ENCODE data around the gene PIK3R5. TPM values are rescaled to one million over a fixed set of nuclear protein-coding genes. Genes with fewer than 3 reads are reported as not detected.

PIK3R5 gene
- total and polyA plus RNA-seq, 5 donors = 2.0 to 5.2 (median 4.9) TPM

- Histone ChIP-seq H3K4me1 (ENCODE audit: control insufficient read depth, insufficient read depth, low read length) (no peaks in the 10 kb centered on the region), H3K9me3 (ENCODE audit: control insufficient read depth, low read length) (no peaks in the 10 kb centered on the region), H3K4me3 (ENCODE audit: low read length) (no peak overlapping the region), H3K27ac (ENCODE audit: low read length) (no peak overlapping the region), H3K27me3 (ENCODE audit: control insufficient read depth, insufficient read depth) (no peaks in the 10 kb centered on the region)
- 86% methylated on average over 3 of the region's 3 CpGs for WGBS
- DNase-seq = no peak
- intact Hi-C loops (cut with DNase I) = no loop called here
- no peak for ATAC-seq
These were observed 2.5 kb downstream of the PIK3R5 start for GRCh38 chr17:8963014-8963413.

DNA sequence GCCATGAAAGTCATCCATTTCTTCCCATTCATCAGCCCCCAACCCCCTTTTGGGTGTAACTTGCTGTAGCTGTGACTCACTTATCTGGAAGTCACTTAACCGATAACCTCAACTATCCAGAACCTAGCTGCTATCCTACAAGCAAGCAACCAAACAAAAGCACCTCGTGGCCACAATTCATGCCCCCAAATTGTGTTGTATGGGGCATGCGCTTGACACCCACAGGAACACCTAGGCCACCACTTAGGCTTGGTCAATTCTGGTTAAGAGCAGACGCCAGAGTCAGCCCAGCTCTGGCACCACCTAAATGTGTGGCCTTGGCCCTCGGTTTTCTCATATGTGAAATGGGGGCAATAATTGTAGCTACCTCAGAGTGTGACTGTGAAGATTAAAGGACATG is 3.7 kb downstream of the PIK3R5 start:
- ATAC-seq (no peak), DNase-seq (no peak)
- WGBS = 84% methylated on average over 5 of the region's 5 CpGs
- no peaks in the 10 kb centered on the region for H3K27me3 ChIP-seq (ENCODE audit: control insufficient read depth, insufficient read depth)
- no peaks in the 10 kb centered on the region for H3K4me1 ChIP-seq (ENCODE audit: control insufficient read depth, insufficient read depth, low read length)
- no peaks in the 10 kb centered on the region for H3K9me3 ChIP-seq (ENCODE audit: control insufficient read depth, low read length)
- intact Hi-C loops (cut with DNase I) = no loop called here
- no peak overlapping the region for H3K27ac ChIP-seq (ENCODE audit: low read length)
- no peak overlapping the region for H3K4me3 ChIP-seq (ENCODE audit: low read length)

DNA sequence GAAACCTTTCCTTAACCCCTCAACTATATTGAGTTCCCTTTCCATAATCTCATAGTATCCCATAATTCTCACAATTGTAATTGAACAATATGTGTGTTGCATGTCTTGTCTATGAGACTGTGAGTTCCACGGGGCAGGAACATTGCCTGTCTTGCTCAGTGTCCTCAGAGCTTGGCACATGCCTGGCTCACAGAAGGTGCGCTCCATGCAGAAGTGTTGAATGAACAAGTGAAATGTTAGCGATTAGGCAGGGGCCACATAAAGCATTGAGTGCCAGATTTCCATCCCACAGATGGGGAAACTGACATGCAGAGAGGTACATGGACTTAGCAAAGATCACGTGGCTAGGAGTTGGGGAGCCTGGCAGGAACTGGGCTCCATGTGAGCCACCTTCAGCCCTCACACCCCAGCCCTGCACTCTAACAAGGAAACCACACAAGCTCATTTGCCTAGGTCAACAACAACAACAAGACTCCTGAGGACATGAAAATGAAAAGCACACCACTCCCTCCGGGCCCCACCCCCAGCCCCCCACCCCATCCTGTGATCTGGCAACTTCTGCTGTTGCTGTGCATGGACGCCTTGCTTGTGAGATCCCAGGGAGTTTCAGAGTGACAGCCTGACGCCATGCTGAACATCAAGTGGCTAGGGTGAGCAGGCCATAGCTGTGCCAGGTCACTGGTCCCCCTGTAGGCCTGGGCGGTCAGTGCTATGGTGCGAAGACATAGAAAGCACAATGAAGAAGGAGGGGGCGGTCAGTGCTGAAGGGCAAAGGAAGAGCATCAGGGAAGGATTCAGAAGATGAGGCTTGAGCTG is 5.0 kb downstream of the PIK3R5 start:
- Histone ChIP-seq H3K9me3 (ENCODE audit: control insufficient read depth, low read length) (no peaks in the 10 kb centered on the region), H3K4me3 (ENCODE audit: low read length) (no peak overlapping the region), H3K27me3 (ENCODE audit: control insufficient read depth, insufficient read depth) (no peaks in the 10 kb centered on the region), H3K4me1 (ENCODE audit: control insufficient read depth, insufficient read depth, low read length) (no peaks in the 10 kb centered on the region), H3K27ac (ENCODE audit: low read length) (no peak overlapping the region)
- WGBS = 68% methylated on average over 10 of the region's 10 CpGs
- intact Hi-C loops (cut with DNase I) = no loop called here
- DNase-seq (no peak), ATAC-seq (no peak)

DNA sequence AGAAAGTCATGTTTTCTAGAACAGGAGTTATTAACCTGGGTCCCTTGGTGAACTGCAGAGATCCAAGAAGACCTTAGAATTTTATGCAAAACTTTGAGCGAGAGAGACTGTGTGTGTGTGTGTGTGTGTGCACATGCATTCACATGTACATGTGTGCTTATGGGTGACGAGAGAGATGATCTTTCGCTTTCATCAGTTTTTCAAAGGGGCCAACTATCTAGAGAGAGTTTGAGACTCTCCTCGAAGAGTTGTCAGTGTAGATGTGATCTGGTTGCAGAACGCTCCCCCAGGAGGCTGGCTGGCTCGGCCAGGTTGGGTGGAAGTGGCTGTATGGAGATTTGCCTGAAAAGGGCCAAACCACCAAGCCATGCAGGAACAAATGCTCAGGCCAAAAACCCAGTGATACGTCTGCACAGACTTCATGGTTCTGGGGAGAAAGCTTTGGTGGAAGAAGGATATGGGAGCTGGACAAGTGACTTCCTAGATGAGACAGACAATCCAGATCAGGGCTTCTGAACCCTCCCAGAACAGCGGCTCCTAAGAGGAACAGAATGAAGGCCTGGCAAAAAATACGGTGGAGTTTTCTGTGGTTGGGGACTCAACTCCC is 6.1 kb downstream of the PIK3R5 start:
- intact Hi-C loops (cut with DNase I) = no loop called here
- Histone ChIP-seq H3K27ac (ENCODE audit: low read length) (no peak overlapping the region), H3K4me3 (ENCODE audit: low read length) (no peak overlapping the region), H3K9me3 (ENCODE audit: control insufficient read depth, low read length) (no peaks in the 10 kb centered on the region), H3K27me3 (ENCODE audit: control insufficient read depth, insufficient read depth) (no peaks in the 10 kb centered on the region), H3K4me1 (ENCODE audit: control insufficient read depth, insufficient read depth, low read length) (no peaks in the 10 kb centered on the region)
- ATAC-seq (no peak), DNase-seq (no peak)
- WGBS = 78% methylated on average over 9 of the region's 9 CpGs

DNA sequence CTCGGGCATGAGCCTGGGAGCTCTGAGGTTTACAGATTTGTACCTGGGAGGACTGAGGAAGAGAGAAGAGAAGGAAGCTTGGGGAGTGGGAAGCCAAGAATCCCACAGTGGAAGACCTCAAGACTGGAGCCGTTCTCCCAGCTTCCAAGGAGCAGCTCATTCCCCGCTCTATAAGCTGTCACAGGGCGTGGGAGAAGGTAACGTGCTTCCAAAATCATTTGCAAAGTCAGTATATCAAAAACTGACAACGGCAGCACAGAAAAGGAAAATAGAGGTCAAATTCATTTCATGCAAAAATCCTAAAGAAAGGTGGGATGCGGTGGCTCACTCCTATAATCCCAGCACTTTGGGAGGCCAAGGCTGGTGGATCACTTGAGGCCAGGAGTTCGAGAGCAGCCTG is 7.8 kb downstream of the PIK3R5 start:
- no peak for ATAC-seq
- Histone ChIP-seq H3K27me3 (ENCODE audit: control insufficient read depth, insufficient read depth) (no peaks in the 10 kb centered on the region), H3K27ac (ENCODE audit: low read length) (no peak overlapping the region), H3K9me3 (ENCODE audit: control insufficient read depth, low read length) (no peaks in the 10 kb centered on the region), H3K4me1 (ENCODE audit: control insufficient read depth, insufficient read depth, low read length) (no peaks in the 10 kb centered on the region), H3K4me3 (ENCODE audit: low read length) (no peak overlapping the region)
- WGBS = 90% methylated on average over 8 of the region's 8 CpGs
- intact Hi-C loops (cut with DNase I) = no loop called here
- DNase-seq = no peak

GRCh38 chr17:8956465-8956902 is 9.0 kb downstream of the PIK3R5 start:
- H3K27me3 ChIP-seq (ENCODE audit: control insufficient read depth, insufficient read depth) = no peaks in the 10 kb centered on the region
- intact Hi-C loops (cut with DNase I) = no loop called here
- no peak overlapping the region for H3K4me3 ChIP-seq (ENCODE audit: low read length)
- ATAC-seq = no peak
- no peak overlapping the region for H3K27ac ChIP-seq (ENCODE audit: low read length)
- WGBS = 49% methylated on average over 5 of the region's 5 CpGs
- no peaks in the 10 kb centered on the region for H3K4me1 ChIP-seq (ENCODE audit: control insufficient read depth, insufficient read depth, low read length)
- no peak for DNase-seq
- H3K9me3 ChIP-seq (ENCODE audit: control insufficient read depth, low read length) = no peaks in the 10 kb centered on the region

- peak overlapping the region; percentile 39 for H3K27ac ChIP-seq (ENCODE audit: low read length)
- H3K9me3 ChIP-seq (ENCODE audit: control insufficient read depth, low read length) = no peaks in the 10 kb centered on the region
- ATAC-seq (peak; percentile 39 to 49), DNase-seq (peak in 1 of 3 donors; percentile 35)
- no peaks in the 10 kb centered on the region for H3K27me3 ChIP-seq (ENCODE audit: control insufficient read depth, insufficient read depth)
- no peaks in the 10 kb centered on the region for H3K4me1 ChIP-seq (ENCODE audit: control insufficient read depth, insufficient read depth, low read length)
- 81% methylated on average over 12 of the region's 12 CpGs for WGBS
- intact Hi-C loops (cut with DNase I) = no loop called here
- no peak overlapping the region for H3K4me3 ChIP-seq (ENCODE audit: low read length)
These were observed 10.2 kb downstream of the PIK3R5 start for GRCh38 chr17:8955021-8955959.

DNA sequence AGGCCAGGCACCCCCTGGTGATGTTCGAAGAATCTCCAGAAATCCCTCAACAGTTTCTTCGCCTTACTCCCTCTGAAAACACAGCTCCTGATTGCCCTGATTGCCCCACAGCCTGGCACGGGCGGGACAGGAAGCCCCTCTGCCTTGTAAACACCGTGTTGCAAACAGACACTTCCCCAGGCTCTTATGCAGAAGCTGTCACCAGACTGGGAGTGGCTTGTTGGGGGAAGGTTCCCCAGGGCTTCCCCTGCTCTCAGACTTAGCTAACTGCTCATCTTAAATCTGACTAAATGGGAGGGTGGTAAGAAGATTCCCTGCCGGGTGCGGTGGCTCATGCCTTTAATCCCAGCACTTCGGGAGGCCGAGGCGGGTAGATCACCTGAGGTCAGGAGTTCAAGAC is 11.2 kb downstream of the PIK3R5 start:
- no peaks in the 10 kb centered on the region for H3K27me3 ChIP-seq (ENCODE audit: control insufficient read depth, insufficient read depth)
- 30% methylated on average over 10 of the region's 10 CpGs for WGBS
- no peaks in the 10 kb centered on the region for H3K9me3 ChIP-seq (ENCODE audit: control insufficient read depth, low read length)
- intact Hi-C loops (cut with DNase I) = no loop called here
- H3K4me3 ChIP-seq (ENCODE audit: low read length) = no peak overlapping the region
- H3K27ac ChIP-seq (ENCODE audit: low read length) = no peak overlapping the region
- no peaks in the 10 kb centered on the region for H3K4me1 ChIP-seq (ENCODE audit: control insufficient read depth, insufficient read depth, low read length)
- ATAC-seq (peak; percentile 71 to 78), DNase-seq (peak; percentile 49 to 85 (median 80))

DNA sequence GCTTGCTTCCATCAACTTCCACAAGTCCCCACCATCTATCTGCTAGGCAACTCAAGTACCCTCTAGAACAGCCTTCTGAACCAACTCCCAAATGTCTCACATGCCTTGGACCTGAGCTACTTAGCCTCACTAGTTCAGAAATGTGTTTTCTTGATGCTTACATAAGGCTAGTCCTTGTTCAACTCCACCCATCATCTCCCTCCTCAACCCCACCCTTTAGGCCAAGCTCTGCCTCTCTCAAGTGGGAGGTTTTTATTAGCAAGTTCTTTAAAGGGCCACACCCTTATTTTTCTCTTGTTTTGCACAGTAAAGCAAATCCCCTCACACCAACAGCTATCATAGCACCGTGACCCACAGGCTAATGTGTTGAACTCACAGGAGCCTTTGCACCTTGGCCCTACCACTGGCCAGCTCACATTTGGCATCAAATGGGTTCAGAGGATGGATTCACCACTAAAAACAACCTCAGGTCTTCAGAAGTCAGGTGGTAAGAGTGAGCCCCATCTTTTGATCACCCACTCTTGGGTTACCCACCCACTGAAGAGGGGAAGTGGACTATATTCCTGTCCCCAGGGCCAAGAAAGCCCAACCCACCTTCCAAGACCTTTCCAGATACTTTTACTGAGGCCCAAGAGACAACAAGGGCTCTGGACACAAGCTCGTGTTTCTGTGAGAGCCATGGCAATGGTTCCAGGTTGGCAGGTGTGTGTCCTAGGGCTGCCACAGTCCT is 12.2 kb downstream of the PIK3R5 start:
- H3K4me1 ChIP-seq (ENCODE audit: control insufficient read depth, insufficient read depth, low read length) = no peaks in the 10 kb centered on the region
- WGBS = 64% methylated on average over 2 of the region's 2 CpGs
- no peaks in the 10 kb centered on the region for H3K9me3 ChIP-seq (ENCODE audit: control insufficient read depth, low read length)
- peak overlapping the region; percentile 22 for H3K27ac ChIP-seq (ENCODE audit: low read length)
- DNase-seq (no peak), ATAC-seq (peak; percentile 20)
- intact Hi-C loops (cut with DNase I) = no loop called here
- H3K4me3 ChIP-seq (ENCODE audit: low read length) = no peak overlapping the region
- H3K27me3 ChIP-seq (ENCODE audit: control insufficient read depth, insufficient read depth) = no peaks in the 10 kb centered on the region

GRCh38 chr17:8952191-8952590 is 13.3 kb downstream of the PIK3R5 start:
- ATAC-seq (no peak), DNase-seq (no peak)
- Histone ChIP-seq H3K4me1 (ENCODE audit: control insufficient read depth, insufficient read depth, low read length) (no peaks in the 10 kb centered on the region), H3K4me3 (ENCODE audit: low read length) (no peak overlapping the region), H3K9me3 (ENCODE audit: control insufficient read depth, low read length) (no peaks in the 10 kb centered on the region), H3K27ac (ENCODE audit: low read length) (no peak overlapping the region), H3K27me3 (ENCODE audit: control insufficient read depth, insufficient read depth) (no peaks in the 10 kb centered on the region)
- intact Hi-C loops (cut with DNase I) = no loop called here
- WGBS = 91% methylated on average over 1 of the region's 1 CpG
